Hematopoietic multipotent progenitor cell treated with erythropoietin and hydrocortisone succinate and interleukin-3 and kit ligand, for 4 days (in vitro differentiated cells): ENCODE results near the gene MAPKAPK2.
"Not testable (repeated sequence)": the region's sequence is repeated elsewhere in the genome, so short reads cannot be mapped to it uniquely, and the experiment has no call there.

Experiments
- DNase-seq: peaks from one replicate; pipeline ENCODE4 v3.0.0-alpha.2; 2015

The MAPKAPK2 gene

GRCh38 chr1:206684478-206685333 is at the start of gene MAPKAPK2:
TSS of gene MAPKAPK2 (plus strand) at chr1:206684905. CDS start at chr1:206685230, 325 bp downstream.
- peak; percentile 89 for DNase-seq

DNA sequence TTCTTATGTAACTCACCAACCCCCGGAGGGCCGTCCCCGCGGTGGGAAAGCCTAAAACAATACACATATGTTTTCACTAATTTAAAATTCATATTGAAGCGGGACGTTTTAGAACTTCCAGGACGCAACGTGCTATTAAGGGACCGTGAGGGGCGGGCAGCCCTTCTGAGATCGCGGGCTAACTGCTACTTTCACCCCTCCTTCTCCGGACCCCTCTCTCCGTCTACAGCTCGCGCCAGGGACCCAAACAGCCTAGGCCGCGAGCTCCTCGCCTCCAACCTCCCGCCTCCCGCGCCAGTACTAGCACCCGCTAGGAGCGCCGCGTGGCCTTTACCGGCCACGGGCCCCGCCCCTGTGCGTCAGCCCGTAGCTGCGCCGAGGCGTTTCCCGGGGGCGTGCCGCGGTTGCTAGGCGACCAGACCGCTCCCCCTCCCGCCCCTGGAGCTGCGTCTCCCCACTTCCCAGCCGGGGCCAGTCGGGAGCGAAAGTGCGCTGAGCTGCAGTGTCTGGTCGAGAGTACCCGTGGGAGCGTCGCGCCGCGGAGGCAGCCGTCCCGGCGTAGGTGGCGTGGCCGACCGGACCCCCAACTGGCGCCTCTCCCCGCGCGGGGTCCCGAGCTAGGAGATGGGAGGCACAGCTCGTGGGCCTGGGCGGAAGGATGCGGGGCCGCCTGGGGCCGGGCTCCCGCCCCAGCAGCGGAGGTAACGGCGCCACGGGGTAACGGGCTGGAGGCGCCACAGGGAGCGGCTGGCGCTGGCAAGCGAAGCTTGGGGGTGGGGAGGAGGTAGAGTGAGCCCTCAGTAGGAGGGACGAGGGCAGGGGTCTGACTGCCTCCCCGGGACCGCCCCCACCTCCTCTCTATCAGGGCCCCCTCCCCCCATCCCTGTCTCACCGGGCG is 49.4 kb upstream of the MAPKAPK2 start, which contains the start of gene DYRK3:
Gene DYRK3 (plus strand): TSS at position 457 of the 898 bp plus-strand sequence. CDS start 168 bp downstream, at position 625.
- peak; percentile 96 for DNase-seq

- DNase-seq: peak; percentile 54
These were observed 48.7 kb upstream of the MAPKAPK2 start for GRCh38 chr1:206635978-206636345.

GRCh38 chr1:206636671-206637070 is 48.0 kb upstream of the MAPKAPK2 start:
- DNase-seq: no peak

DNA sequence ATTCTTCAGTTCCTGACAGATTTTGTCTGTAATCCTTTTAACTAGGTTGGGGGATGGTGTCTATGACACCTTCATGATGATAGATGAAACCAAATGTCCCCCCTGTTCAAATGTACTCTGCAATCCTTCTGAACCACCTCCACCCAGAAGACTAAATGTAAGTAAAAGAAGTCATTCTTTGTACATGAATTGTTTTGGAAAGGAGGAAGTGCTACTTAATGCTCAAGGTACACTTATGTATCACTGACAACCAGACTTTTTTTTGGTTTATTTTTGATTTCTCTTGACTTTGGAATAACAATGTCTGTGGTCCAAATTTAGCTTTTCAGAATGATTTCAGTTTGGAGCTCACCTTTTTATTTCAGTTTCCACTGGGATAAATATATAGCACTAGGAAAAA is 47.1 kb upstream of the MAPKAPK2 start:
- no peak for DNase-seq

- not testable (repeated sequence) for DNase-seq
These were observed 42.6 kb upstream of the MAPKAPK2 start for GRCh38 chr1:206642074-206642473.

DNA sequence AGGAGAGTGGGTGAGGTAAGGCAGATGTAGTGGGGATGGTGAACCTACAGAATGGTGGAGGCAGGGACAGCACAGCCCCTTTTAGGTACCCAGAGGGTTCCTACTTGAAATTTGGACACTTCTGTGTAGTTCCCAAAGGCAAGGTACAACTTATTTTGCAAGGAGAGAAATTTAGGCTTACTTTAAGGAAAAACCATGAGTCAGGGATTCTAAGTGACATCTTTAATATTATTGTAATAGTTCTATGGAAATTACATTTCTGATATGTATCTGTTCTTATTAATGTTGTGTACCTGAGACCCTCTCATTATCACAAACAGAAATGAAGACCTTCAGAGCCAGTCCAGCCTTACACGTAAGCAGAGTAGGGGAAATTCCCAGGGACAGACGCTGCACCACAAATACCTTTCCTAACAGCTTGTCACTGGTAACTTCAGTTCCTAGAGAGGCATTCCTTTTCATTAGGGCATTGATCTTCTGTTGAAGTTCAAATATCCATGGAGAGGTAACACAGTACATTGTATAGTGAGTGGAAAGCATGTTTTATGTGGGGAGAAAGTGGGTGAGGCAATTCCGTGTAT is 41.5 kb upstream of the MAPKAPK2 start:
- DNase-seq: no peak

DNA sequence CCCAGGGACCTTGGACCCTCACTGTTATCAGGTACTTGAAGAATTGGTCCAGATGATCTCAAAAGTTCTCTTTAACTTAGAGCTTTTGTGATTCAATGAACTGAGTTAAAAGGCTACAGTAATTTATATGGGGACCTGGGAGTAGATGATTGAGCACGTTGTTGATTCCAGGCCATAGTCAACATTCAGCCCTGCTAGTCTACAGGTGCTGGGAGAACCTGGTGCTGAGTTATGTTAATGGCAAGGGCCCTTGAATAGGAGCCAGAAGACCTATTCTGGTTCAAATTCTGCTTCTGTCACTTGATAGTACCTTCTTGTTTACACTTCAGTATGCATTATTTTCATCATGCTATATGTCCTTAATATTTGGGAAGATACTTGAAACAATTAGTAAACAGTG is 38.2 kb upstream of the MAPKAPK2 start:
- DNase-seq: no peak

- DNase-seq: no peak
These were observed 37.5 kb upstream of the MAPKAPK2 start for GRCh38 chr1:206647224-206647623.

DNA sequence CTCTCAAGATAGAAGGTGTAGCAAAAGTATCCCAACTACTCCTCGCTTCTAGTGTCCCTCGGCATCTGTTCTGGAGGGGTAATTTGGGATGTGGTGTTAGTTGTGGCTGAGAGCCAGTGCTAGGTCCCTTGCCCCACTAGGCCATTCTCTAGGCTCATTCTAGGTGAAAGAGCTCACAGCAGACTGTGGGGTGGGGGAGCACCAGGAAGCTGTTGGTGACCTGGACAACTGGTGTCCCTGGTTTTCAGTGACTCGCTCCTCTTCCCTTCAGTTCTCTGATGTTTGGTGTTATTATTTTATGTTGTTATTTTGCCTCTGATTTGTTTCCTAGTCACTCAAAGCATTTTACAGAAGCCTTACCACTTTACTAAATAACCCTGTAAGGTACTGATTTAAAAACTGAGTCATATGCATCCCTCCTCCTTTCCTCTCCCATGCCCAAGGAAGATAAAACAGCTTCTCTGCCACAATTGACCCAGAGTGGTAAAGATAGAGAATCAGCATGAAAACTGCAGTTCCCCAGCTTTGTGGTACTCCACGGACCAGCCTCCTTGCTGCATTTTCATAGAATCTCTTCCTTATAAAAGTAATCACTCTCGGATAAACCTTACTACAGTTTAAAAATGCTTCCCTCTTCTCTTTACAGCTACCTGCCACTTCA is 35.3 kb upstream of the MAPKAPK2 start:
- peak; percentile 47 for DNase-seq

- DNase-seq: no peak
These were observed 33.7 kb upstream of the MAPKAPK2 start for GRCh38 chr1:206651014-206651413.

- DNase-seq: peak; percentile 79
These were observed 32.5 kb upstream of the MAPKAPK2 start for GRCh38 chr1:206651958-206652890.

DNA sequence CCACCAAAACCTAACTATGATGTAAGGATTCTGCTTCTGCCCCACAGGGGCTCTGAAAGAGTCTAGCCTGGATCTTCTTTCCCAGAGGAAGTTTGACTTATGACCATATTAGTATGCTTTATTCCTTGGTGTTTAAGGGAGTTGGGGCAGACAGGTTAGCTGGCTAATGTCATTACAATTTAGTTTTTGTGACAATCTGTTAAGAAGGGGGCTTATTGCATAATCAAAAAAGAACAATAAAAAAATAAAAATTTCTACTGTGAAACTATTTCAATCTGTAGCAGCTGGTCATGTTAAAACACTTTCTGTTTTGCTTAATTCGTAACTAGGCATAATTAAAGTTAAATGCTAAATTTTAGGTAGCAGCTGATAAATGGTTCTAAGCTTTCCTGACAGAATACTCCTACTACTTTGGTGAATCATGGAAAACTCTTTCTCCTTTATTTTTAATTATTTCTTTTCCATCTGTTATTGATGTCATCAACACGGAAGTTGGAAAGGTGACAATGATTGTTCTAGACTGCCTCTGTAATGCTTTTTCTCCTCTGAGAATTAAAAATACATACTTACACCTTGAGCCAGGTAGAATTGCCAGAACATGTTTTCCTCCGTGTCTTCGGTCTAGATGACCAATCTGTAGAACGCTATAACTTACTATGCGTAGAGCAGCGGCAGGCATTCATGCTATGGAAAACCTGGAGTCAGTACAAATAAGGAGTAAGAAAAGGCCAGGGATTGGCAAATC is 30.8 kb upstream of the MAPKAPK2 start:
- DNase-seq: no peak

DNA sequence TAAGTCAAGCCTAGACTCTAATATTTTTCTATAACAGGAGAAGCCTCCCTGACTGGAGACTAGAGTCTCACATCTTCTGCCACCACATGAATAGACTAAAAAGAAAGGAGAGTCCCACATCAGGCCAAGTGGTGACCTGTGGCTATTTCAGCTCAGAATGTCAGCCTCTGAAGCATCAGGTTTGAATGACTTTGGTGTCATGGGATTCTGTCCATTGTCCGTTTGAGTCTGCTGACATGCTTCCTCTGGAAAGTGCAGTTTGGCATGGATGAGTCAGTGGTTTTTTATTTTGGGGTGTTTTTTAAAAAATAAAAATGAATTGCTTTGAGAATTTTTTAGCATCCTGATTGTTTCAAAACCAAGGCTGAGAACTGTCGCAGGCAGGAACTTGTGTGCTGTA is 29.9 kb upstream of the MAPKAPK2 start:
- DNase-seq: no peak

- DNase-seq: no peak
These were observed 29.2 kb upstream of the MAPKAPK2 start for GRCh38 chr1:206655471-206655882.

DNA sequence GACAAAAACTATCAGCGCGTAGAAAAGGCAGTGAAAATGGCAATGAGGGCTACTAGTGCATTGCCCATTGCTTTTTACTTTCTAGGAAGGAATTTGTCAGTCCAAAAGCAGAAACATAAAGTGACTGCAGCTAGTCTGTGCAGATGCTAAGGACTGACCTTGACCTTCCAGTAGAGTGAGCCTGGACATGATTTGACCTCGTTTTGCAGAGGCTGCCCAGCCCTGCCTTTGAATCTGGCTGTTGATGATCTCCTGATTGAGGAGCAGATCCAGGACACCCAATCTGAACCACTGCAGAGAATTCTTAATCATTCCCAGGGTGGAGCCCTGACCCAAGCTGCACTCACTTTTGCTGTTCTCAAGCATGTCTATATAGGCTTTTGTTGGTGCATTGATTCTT is 27.8 kb upstream of the MAPKAPK2 start:
- no peak for DNase-seq

- no peak for DNase-seq
These were observed 27.0 kb upstream of the MAPKAPK2 start for GRCh38 chr1:206657751-206658150.

GRCh38 chr1:206658264-206658980 is 26.3 kb upstream of the MAPKAPK2 start:
- peak; percentile 72 for DNase-seq

- DNase-seq: no peak
These were observed 25.8 kb upstream of the MAPKAPK2 start for GRCh38 chr1:206658981-206659273.

GRCh38 chr1:206660136-206660535 is 24.6 kb upstream of the MAPKAPK2 start:
- no peak for DNase-seq
